Liver (tissue), 9 donors: ENCODE measurements around the gene SRGAP3. TPM values are rescaled to one million over a fixed set of nuclear protein-coding genes. Genes with fewer than 3 reads are reported as not detected.

Experiments
- DNase-seq: peaks from one replicate; pipeline ENCODE4 v3.0.0-alpha.2; 2017; ENCODE audit warnings: low spot score
- H3K27ac ChIP-seq, 2 donors: one replicate each; pipeline ENCODE4 v1.7.0; 2013; ENCODE audit warnings: inconsistent platforms in 2 of 2, low read length in 2 of 2, control low read depth in 1 of 2, low read depth in 1 of 2, mild to moderate bottlenecking in 1 of 2
- H3K27me3 ChIP-seq, 4 donors: one replicate each; pipeline versions ENCODE4 v1.6.1 to v1.7.0; 2013; ENCODE audit warnings: low read length in 3 of 4, inconsistent platforms in 1 of 4, mild to moderate bottlenecking in 1 of 4, moderate library complexity in 1 of 4; ENCODE audit not compliant: control insufficient read depth in 4 of 4, insufficient read depth in 4 of 4
- H3K36me3 ChIP-seq, 4 donors: one replicate each; pipeline versions ENCODE4 v1.6.1 to v1.7.0; 2013; ENCODE audit warnings: low read length in 3 of 4, mild to moderate bottlenecking in 3 of 4, low read depth in 1 of 4, moderate library complexity in 1 of 4; ENCODE audit not compliant: control insufficient read depth in 4 of 4, insufficient read depth in 3 of 4
- H3K4me1 ChIP-seq, 4 donors: one replicate each; pipeline versions ENCODE4 v1.6.1 to v1.7.0; 2013; ENCODE audit warnings: low read length in 3 of 4, mild to moderate bottlenecking in 3 of 4, moderate library complexity in 1 of 4; ENCODE audit not compliant: control insufficient read depth in 4 of 4, insufficient read depth in 4 of 4
- H3K4me3 ChIP-seq, 3 donors: one replicate each; pipeline versions ENCODE4 v1.6.1 to v1.7.0; 2013; ENCODE audit warnings: low read length in 3 of 3, control low read depth in 1 of 3, low read depth in 1 of 3, mild to moderate bottlenecking in 1 of 3
- H3K9ac ChIP-seq, 2 donors: one replicate each; pipeline ENCODE4 v1.7.0; 2013; ENCODE audit warnings: low read length in 2 of 2, mild to moderate bottlenecking in 2 of 2, moderate library complexity in 2 of 2, control low read depth in 1 of 2, low read depth in 1 of 2
- H3K9me3 ChIP-seq, 4 donors: one replicate each; pipeline versions ENCODE4 v1.6.1 to v1.7.0; 2013; ENCODE audit warnings: low read length in 3 of 4; ENCODE audit not compliant: control insufficient read depth in 4 of 4
- EGR1 ChIP-seq, 2 donors: IDR thresholded peaks; 2 replicates each; pipeline ENCODE4 v1.6.1; 2016 to 2018; ENCODE audit warnings: antibody characterized with exemption in 2 of 2, low read depth in 2 of 2
- FOXA1 ChIP-seq: IDR thresholded peaks from 2 replicates; pipeline ENCODE4 v1.6.1; 2016; ENCODE audit warnings: antibody characterized with exemption
- FOXA2 ChIP-seq: IDR thresholded peaks from 2 replicates; pipeline ENCODE4 v1.6.1; 2016; ENCODE audit warnings: antibody characterized with exemption
- GABPA ChIP-seq, 2 donors: IDR thresholded peaks in 1 of 2; conservative IDR thresholded peaks in 1 of 2; 2 replicates each; pipeline ENCODE4 v1.6.1; 2016; ENCODE audit warnings: antibody characterized with exemption in 2 of 2, mild to moderate bottlenecking in 1 of 2, moderate library complexity in 1 of 2
- HNF4A ChIP-seq, 2 donors: conservative IDR thresholded peaks; 2 replicates each; pipeline ENCODE4 v1.6.1; 2016; ENCODE audit warnings: antibody characterized with exemption in 2 of 2, mild to moderate bottlenecking in 2 of 2
- HNF4G ChIP-seq: IDR thresholded peaks from 2 replicates; pipeline ENCODE4 v1.6.1; 2016; ENCODE audit warnings: antibody characterized with exemption
- JUND ChIP-seq, 2 donors: IDR thresholded peaks; 2 replicates each; pipeline ENCODE4 v1.6.1; 2016; ENCODE audit warnings: antibody characterized with exemption in 2 of 2
- NR2F2 ChIP-seq: IDR thresholded peaks from 2 replicates; pipeline ENCODE4 v1.6.1; 2016; ENCODE audit warnings: antibody characterized with exemption
- RAD21 ChIP-seq, 2 donors: IDR thresholded peaks; 2 replicates each; pipeline ENCODE4 v1.6.1; 2016; ENCODE audit warnings: antibody characterized with exemption in 2 of 2, mild to moderate bottlenecking in 2 of 2
- RXRA ChIP-seq, 2 donors: IDR thresholded peaks; 2 replicates each; pipeline ENCODE4 v1.6.1; 2017 to 2018; ENCODE audit warnings: antibody characterized with exemption in 2 of 2, mild to moderate bottlenecking in 1 of 2
- SP1 ChIP-seq: IDR thresholded peaks from 2 replicates; pipeline ENCODE4 v1.6.1; 2018; ENCODE audit warnings: antibody characterized with exemption, mild to moderate bottlenecking
- YY1 ChIP-seq: IDR thresholded peaks from 2 replicates; pipeline ENCODE4 v1.6.1; 2016; ENCODE audit warnings: antibody characterized with exemption, mild to moderate bottlenecking
- WGBS: extraction: QIAGEN DNeasy Blood & Tissue Kit; methylation state at CpG from one replicate; pipeline ENCODE4 v1.1.7; 2013; 5-methylcytosine and 5-hydroxymethylcytosine counted together
- polyA plus RNA-seq, 2 donors: library from polyadenylated mRNA; stranded (reverse) in 1 of 2; unstranded in 1 of 2; fragments of 200-250 nt in 1 of 2; fragments of >200 nt in 1 of 2; fragmentation: Nextera tagmentation in 1 of 2; extraction: Ambion mirVana in 1 of 2; gene quantifications; one replicate each; pipeline versions ENCODE4 v1.2.1 to v1.2.3, GENCODE V29; 2013 to 2015
- total RNA-seq, 2 donors: library from RNA; depleted of rRNA; stranded (reverse); fragments of >200 nt; gene quantifications; one replicate each; pipeline ENCODE4 v1.2.3, GENCODE V29; 2014
- TF ChIP-seq, protein P1 (sequence below): IDR thresholded peaks from 2 replicates; pipeline ENCODE4 v1.6.1; 2016; ENCODE audit warnings: antibody characterized with exemption
- TF ChIP-seq, protein P2 (sequence below): IDR thresholded peaks from 2 replicates; pipeline ENCODE4 v1.6.1; 2016; ENCODE audit warnings: antibody characterized with exemption
- TF ChIP-seq, protein P3 (sequence below): IDR thresholded peaks from 2 replicates; pipeline ENCODE4 v1.6.1; 2016; ENCODE audit warnings: antibody characterized with exemption, mild to moderate bottlenecking
- TF ChIP-seq, protein P4 (sequence below): fragments of 150-350 bp; IDR thresholded peaks from 2 replicates; pipeline ENCODE4 v1.5.1; 2017; ENCODE audit warnings: improper control_type of control experiment, low read depth, low read length; ENCODE audit not compliant: missing input control
- donor health status: healthy.
- donor health status: healthy.
- donor health status: healthy.
- donor health status: healthy.
- donor health status: healthy.

Gene SRGAP3
- total and polyA plus RNA-seq, 4 donors, result 0.61 to 4.2 (median 1.6) TPM

DNA sequence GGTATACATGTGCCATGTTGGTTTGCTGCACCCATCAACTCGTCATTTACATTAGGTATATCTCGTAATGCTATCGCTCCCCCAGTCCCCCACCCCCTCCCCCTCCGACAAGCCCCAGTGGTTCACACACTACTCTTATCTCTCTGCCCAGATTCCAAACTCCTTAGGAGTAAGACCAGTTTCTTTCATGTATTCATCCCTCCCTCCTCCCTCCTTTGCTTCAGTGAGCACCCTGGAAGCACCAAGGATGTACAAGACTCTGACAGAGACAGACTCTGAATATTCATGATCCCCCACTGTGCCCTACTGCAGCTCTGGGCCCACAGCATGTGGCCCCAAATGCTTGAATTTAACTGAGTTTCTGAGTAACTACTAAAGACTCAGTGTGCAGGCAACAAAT lies 172.4 kb downstream of the SRGAP3 start:
- no peaks in the 10 kb centered on the region for H3K4me1 ChIP-seq
- no peak for DNase-seq
- TF ChIP-seq SP1 (no peak), NR2F2 (no peak), RAD21 (IDR thresholded peaks at IDR 0.05) (no peak)
- H3K27me3 ChIP-seq, result no peaks in the 10 kb centered on the region
- H3K4me3 ChIP-seq, result no peak overlapping the region
- H3K9ac ChIP-seq, result no peak overlapping the region
- H3K36me3 ChIP-seq, result peaks cover 0 to 3% (median 0%) of the 10 kb centered on the region in 4 donors
- 88% methylated on average over 4 of the region's 4 CpGs for WGBS
- H3K9me3 ChIP-seq, result no peaks in the 10 kb centered on the region
- no peak overlapping the region for H3K27ac ChIP-seq

DNA sequence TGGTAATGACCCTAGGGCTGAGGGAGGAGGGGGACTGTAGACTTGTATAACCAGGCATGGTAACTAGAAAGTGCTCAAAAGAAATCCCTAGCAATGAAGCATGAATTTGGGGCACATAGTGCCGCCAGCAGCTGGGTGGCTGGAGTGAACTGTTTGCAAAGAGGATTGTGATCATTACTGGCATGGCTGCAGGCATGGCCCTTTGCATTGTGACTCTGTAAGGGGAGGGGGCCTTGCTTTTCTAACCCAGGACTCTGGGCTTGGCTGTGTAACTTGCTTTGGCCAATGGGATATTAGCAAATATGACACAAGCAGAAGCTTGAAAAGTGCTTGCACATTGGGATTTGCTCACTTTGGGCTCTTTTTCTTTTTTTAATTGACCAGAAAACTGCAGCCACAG lies 173.7 kb downstream of the SRGAP3 start:
- DNase-seq, result no peak
- Histone ChIP-seq H3K27ac (no peak overlapping the region), H3K4me1 (no peaks in the 10 kb centered on the region), H3K4me3 (no peak overlapping the region), H3K36me3 (peaks cover 0 to 3% (median 0%) of the 10 kb centered on the region in 4 donors), H3K27me3 (no peaks in the 10 kb centered on the region), H3K9ac (no peak overlapping the region), H3K9me3 (no peaks in the 10 kb centered on the region)
- 95% methylated on average over 1 of the region's 1 CpG for whole genome bisulfite sequencing
- TF ChIP-seq SP1 (no peak), FOXA2 (no peak), YY1 (no peak), RAD21 (IDR thresholded peaks at IDR 0.05) (no peak), EGR1 (IDR thresholded peaks at IDR 0.05; ENCODE audit: low read depth in 2 of 2) (no peak), RXRA (IDR thresholded peaks at IDR 0.05) (no peak)

DNA sequence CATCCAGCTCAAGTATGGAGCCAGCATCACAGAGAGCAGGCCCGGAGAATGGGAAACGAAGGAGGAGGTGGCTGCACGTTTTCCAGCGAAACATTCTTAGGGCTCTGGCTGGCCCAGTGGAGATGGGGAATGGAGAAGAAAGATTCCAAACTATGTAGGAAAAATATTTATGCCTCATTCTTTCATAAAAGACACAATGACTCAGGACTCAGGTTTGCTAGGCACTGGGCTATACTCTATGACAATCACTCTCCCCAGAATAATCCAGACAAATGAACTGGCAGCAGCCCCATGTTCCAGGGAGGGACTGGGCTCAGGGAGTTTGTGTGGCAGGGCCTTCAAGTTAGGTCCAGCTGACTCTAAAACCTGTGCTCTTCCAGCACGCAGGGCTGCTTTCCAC lies 175.4 kb downstream of the SRGAP3 start:
- H3K9me3 ChIP-seq, result no peaks in the 10 kb centered on the region
- no peaks in the 10 kb centered on the region for H3K36me3 ChIP-seq
- TF ChIP-seq, protein P1, sequence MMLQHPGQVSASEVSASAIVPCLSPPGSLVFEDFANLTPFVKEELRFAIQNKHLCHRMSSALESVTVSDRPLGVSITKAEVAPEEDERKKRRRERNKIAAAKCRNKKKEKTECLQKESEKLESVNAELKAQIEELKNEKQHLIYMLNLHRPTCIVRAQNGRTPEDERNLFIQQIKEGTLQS, result no peak
- TF ChIP-seq JUND (IDR thresholded peaks at IDR 0.05) (no peak), EGR1 (IDR thresholded peaks at IDR 0.05; ENCODE audit: low read depth in 2 of 2) (no peak), RAD21 (IDR thresholded peaks at IDR 0.05) (no peak), SP1 (no peak), FOXA1 (no peak), NR2F2 (no peak), HNF4A (conservative IDR thresholded peaks at IDR 0.05) (no peak), GABPA (IDR thresholded peaks at IDR 0.05 in 1 of 2, conservative IDR thresholded peaks at IDR 0.05 in 1 of 2) (no peak), RXRA (IDR thresholded peaks at IDR 0.05) (no peak), YY1 (no peak), FOXA2 (no peak), HNF4G (no peak)
- TF ChIP-seq, protein P2, sequence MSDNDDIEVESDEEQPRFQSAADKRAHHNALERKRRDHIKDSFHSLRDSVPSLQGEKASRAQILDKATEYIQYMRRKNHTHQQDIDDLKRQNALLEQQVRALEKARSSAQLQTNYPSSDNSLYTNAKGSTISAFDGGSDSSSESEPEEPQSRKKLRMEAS, result no peak
- TF ChIP-seq, protein P3, sequence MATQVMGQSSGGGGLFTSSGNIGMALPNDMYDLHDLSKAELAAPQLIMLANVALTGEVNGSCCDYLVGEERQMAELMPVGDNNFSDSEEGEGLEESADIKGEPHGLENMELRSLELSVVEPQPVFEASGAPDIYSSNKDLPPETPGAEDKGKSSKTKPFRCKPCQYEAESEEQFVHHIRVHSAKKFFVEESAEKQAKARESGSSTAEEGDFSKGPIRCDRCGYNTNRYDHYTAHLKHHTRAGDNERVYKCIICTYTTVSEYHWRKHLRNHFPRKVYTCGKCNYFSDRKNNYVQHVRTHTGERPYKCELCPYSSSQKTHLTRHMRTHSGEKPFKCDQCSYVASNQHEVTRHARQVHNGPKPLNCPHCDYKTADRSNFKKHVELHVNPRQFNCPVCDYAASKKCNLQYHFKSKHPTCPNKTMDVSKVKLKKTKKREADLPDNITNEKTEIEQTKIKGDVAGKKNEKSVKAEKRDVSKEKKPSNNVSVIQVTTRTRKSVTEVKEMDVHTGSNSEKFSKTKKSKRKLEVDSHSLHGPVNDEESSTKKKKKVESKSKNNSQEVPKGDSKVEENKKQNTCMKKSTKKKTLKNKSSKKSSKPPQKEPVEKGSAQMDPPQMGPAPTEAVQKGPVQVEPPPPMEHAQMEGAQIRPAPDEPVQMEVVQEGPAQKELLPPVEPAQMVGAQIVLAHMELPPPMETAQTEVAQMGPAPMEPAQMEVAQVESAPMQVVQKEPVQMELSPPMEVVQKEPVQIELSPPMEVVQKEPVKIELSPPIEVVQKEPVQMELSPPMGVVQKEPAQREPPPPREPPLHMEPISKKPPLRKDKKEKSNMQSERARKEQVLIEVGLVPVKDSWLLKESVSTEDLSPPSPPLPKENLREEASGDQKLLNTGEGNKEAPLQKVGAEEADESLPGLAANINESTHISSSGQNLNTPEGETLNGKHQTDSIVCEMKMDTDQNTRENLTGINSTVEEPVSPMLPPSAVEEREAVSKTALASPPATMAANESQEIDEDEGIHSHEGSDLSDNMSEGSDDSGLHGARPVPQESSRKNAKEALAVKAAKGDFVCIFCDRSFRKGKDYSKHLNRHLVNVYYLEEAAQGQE, result no peak
- TF ChIP-seq, protein P4, sequence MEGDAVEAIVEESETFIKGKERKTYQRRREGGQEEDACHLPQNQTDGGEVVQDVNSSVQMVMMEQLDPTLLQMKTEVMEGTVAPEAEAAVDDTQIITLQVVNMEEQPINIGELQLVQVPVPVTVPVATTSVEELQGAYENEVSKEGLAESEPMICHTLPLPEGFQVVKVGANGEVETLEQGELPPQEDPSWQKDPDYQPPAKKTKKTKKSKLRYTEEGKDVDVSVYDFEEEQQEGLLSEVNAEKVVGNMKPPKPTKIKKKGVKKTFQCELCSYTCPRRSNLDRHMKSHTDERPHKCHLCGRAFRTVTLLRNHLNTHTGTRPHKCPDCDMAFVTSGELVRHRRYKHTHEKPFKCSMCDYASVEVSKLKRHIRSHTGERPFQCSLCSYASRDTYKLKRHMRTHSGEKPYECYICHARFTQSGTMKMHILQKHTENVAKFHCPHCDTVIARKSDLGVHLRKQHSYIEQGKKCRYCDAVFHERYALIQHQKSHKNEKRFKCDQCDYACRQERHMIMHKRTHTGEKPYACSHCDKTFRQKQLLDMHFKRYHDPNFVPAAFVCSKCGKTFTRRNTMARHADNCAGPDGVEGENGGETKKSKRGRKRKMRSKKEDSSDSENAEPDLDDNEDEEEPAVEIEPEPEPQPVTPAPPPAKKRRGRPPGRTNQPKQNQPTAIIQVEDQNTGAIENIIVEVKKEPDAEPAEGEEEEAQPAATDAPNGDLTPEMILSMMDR, result no peak
- H3K4me3 ChIP-seq, result no peak overlapping the region
- WGBS, result 76% methylated on average over 5 of the region's 5 CpGs
- H3K9ac ChIP-seq, result no peak overlapping the region
- no peak for DNase-seq
- no peak overlapping the region for H3K27ac ChIP-seq
- H3K27me3 ChIP-seq, result no peaks in the 10 kb centered on the region
- H3K4me1 ChIP-seq, result no peaks in the 10 kb centered on the region
